ENCODE results near the gene PIK3C2B. TPM values are rescaled to one million over a fixed set of nuclear protein-coding genes. Genes with fewer than 3 reads are reported as not detected.

PIK3C2B gene
- total and polyA plus RNA-seq, 2 of the 8 experiments (the other 6 are each of a cell fraction or from before 2014, with no cell fraction given) = 20.4 to 36.7 TPM

DNA sequence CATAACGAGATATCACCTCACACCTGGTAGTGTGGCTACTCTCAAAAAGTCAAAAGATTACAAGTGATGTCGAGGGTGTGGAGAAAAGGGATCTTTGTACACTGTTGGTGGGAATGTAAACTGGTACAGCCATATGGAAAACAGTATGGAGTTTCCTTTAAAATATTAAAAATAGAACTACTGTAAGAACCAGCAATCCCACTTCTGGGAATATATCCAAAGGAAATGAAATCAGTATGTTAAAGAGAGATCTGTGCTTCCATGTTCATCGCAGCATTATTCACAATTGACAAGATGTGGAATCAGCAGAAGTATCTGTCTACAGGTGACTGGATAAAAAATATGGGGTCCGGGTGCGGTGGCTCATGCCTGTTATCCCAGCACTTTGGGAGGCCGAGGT, 7.6 kb upstream of the PIK3C2B start:
- 90% methylated on average over 6 of the region's 6 CpGs; no CpG with 5 or more reads in 1 of the 2 experiments for WGBS, 2 experiments (ENCODE audit: extremely low coverage in 1 of 2, insufficient coverage in 1 of 2, insufficient read length in 1 of 2, insufficient replicate concordance in 2 of 2, low coverage in 1 of 2, low lambda C conversion rate in 2 of 2, missing lambda C conversion rate in 1 of 2)
- no peak overlapping the region for H2AK5ac ChIP-seq (ENCODE audit: low read depth, low read length)
- H3K27me3 ChIP-seq (replicated peaks in 1 of 4; ENCODE audit: control insufficient read depth in 3 of 4, extremely low read depth in 1 of 4, insufficient read depth in 3 of 4, low read length in 3 of 4) = no peaks in the 10 kb centered on the region
- FAIRE-seq (no peak), DNase-seq (ENCODE audit: low read depth in 1 of 2, low spot score in 2 of 2) (no peak)
- H2BK15ac ChIP-seq (ENCODE audit: low read length) = no peak overlapping the region
- H3K14ac ChIP-seq (ENCODE audit: insufficient read length) = no peak overlapping the region
- no peak overlapping the region for H3K56ac ChIP-seq (replicated peaks; ENCODE audit: insufficient read length, low read depth, low read length)
- no peak overlapping the region for H2AFZ ChIP-seq (ENCODE audit: low read length)
- H3K4ac ChIP-seq (replicated peaks; ENCODE audit: insufficient read length, low read depth, low read length) = no peak overlapping the region
- no peak overlapping the region for H4K91ac ChIP-seq (replicated peaks; ENCODE audit: insufficient read length, low read length)
- H2BK5ac ChIP-seq (ENCODE audit: low read depth, low read length) = no peak overlapping the region
- H3K36me3 ChIP-seq (ENCODE audit: control insufficient read depth in 2 of 4, insufficient read depth in 4 of 4, low read length in 3 of 4) = no peaks in the 10 kb centered on the region
- no peak overlapping the region for H2BK120ac ChIP-seq (replicated peaks; ENCODE audit: low read depth, low read length)
- H3K18ac ChIP-seq (ENCODE audit: extremely low read depth, low read length) = no peak overlapping the region
- H3K23me2 ChIP-seq (ENCODE audit: low read depth, low read length) = peaks cover under 1% of the 10 kb centered on the region; the same call in 1 of the 2 replicates
- CTCF ChIA-PET (ENCODE audit: partially characterized antibody) = interaction anchor here (0.8 to 49.0 kb wide), 8 partner anchors 9 to 348 kb away, joined by 3 to 2124 read pairs (median 4); partner anchors contain the start of gene PIK3C2B
- H4K8ac ChIP-seq (ENCODE audit: extremely low read depth, insufficient read depth, low read length) = no peak overlapping the region
- no peaks in the 10 kb centered on the region for H3K79me1 ChIP-seq (ENCODE audit: low read depth, low read length)
- H3K9ac ChIP-seq (replicated peaks in 1 of 4; ENCODE audit: extremely low read depth in 1 of 4, low read depth in 3 of 4, low read length in 3 of 4) = no peak overlapping the region
- peaks cover 0 to 2% of the 10 kb centered on the region in 2 experiments for H4K20me1 ChIP-seq (replicated peaks in 1 of 2; ENCODE audit: control insufficient read depth in 1 of 2, insufficient read depth in 2 of 2, low read length in 2 of 2)
- H2BK12ac ChIP-seq (ENCODE audit: low read depth, low read length) = no peak overlapping the region
- H3K27ac ChIP-seq (ENCODE audit: low read depth, low read length) = no peak overlapping the region
- no peak overlapping the region for H2BK20ac ChIP-seq (ENCODE audit: low read length)
- no peak overlapping the region for H3K4me3 ChIP-seq (ENCODE audit: extremely low read depth in 1 of 4, insufficient read depth in 2 of 4, low read depth in 3 of 4, low read length in 4 of 4)
- POLR2A ChIA-PET (ENCODE audit: partially characterized antibody) = interaction anchor here (1.6 to 1.8 kb wide), 2 partner anchors 9 to 55 kb away, joined by 8 to 15 read pairs; partner anchors contain the start of gene PIK3C2B
- peaks cover 0 to 2% (median 0%) of the 10 kb centered on the region in 4 experiments; a peak in 1 of 7 replicates for H3K4me1 ChIP-seq (replicated peaks in 1 of 4; ENCODE audit: control insufficient read depth in 3 of 4, insufficient read depth in 4 of 4, low read length in 3 of 4)
- no peak overlapping the region for H3K4me2 ChIP-seq (ENCODE audit: insufficient read depth in 1 of 2, low read depth in 2 of 2, low read length in 2 of 2)
- H3K9me3 ChIP-seq (ENCODE audit: insufficient read depth in 2 of 2, low read depth in 1 of 2, low read length in 1 of 2) = no peaks in the 10 kb centered on the region
- no peaks in the 10 kb centered on the region for H3K79me2 ChIP-seq (ENCODE audit: control insufficient read depth in 1 of 2, insufficient read depth in 2 of 2, low read length in 2 of 2)
- no peak overlapping the region for H3K23ac ChIP-seq (ENCODE audit: insufficient read length)
- H4K5ac ChIP-seq (ENCODE audit: insufficient read length, low read depth, low read length) = no peak overlapping the region
- TF ChIP-seq, protein P1, sequence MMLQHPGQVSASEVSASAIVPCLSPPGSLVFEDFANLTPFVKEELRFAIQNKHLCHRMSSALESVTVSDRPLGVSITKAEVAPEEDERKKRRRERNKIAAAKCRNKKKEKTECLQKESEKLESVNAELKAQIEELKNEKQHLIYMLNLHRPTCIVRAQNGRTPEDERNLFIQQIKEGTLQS (IDR thresholded peaks at IDR 0.05; ENCODE audit: insufficient read depth, low read depth, low read length) = no peak
- no peak for TF ChIP-seq MAFK (IDR thresholded peaks at IDR 0.05; ENCODE audit: low read depth, low read length)
- TF ChIP-seq RBBP5 (IDR thresholded peaks at IDR 0.05; ENCODE audit: borderline replicate concordance, low read depth, low read length) = no peak
- TF ChIP-seq ASH2L (IDR thresholded peaks at IDR 0.05; ENCODE audit: low read length) = no peak
- no peak for TF ChIP-seq TAF1 (IDR thresholded peaks at IDR 0.05; ENCODE audit: low read depth, low read length)
- no peak for TF ChIP-seq EGR1 (IDR thresholded peaks at IDR 0.05; ENCODE audit: borderline replicate concordance, low read depth, low read length)
- no peak for TF ChIP-seq SRF (IDR thresholded peaks at IDR 0.05; ENCODE audit: low read depth, low read length)
- TF ChIP-seq SIX5 (IDR thresholded peaks at IDR 0.05; ENCODE audit: low read depth, low read length) = no peak
- TF ChIP-seq SIRT6 (IDR thresholded peaks at IDR 0.05; ENCODE audit: low read length) = no peak
- no peak for TF ChIP-seq YY1 (IDR thresholded peaks at IDR 0.05; ENCODE audit: low read depth, low read length)
- TF ChIP-seq POLR2AphosphoS5 (IDR thresholded peaks at IDR 0.05; ENCODE audit: low read depth, low read length) = no peak
- no peak for TF ChIP-seq RNF2 (IDR thresholded peaks at IDR 0.05; ENCODE audit: borderline replicate concordance, low read depth, low read length, missing control alignments, poor library complexity, severe bottlenecking)
- no peak for TF ChIP-seq EZH2 (IDR thresholded peaks at IDR 0.05; ENCODE audit: low read depth, low read length, severe bottlenecking)
- no peak for TF ChIP-seq EP300 (IDR thresholded peaks at IDR 0.05; ENCODE audit: borderline replicate concordance in 1 of 2, low read depth in 2 of 2, low read length in 2 of 2)
